PC-3 (cell line): ENCODE data around the gene MAPKAP1.

Experiments used
- EZH2 ChIP-seq: fragments of 300-600 bp; sonication (generic); IDR thresholded peaks from one replicate; pipeline ENCODE4 v1.6.1; 2017; ENCODE audit warnings: antibody characterized with exemption, mild to moderate bottlenecking, low read length; ENCODE audit not compliant: unreplicated experiment
- TF ChIP-seq, protein P1 (sequence below): fragments of 300-600 bp; sonication (generic); conservative IDR thresholded peaks from 2 replicates; pipeline ENCODE4 v1.5.1; 2017; ENCODE audit warnings: antibody characterized with exemption, low read depth, mild to moderate bottlenecking, low read length

DNA sequence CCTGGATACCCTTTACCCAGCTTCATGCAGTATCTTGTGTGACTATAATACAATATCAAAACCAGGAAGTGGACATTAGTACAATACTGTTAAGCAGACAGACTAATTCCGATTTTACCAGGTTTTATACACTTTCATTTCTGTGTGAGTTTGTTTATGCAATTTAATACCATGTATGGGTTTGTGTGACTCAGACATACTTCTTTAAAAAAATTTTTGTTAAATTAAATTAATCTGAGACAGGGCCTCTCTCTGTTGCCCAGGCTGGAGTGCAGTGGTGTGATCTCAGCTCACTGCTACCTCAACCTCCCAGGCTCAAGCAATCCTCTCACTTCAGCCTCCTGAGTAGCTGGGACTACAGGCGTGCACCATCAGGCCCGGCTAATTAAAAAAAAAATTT, 288.6 kb downstream of the MAPKAP1 start:
- TF ChIP-seq, protein P1, sequence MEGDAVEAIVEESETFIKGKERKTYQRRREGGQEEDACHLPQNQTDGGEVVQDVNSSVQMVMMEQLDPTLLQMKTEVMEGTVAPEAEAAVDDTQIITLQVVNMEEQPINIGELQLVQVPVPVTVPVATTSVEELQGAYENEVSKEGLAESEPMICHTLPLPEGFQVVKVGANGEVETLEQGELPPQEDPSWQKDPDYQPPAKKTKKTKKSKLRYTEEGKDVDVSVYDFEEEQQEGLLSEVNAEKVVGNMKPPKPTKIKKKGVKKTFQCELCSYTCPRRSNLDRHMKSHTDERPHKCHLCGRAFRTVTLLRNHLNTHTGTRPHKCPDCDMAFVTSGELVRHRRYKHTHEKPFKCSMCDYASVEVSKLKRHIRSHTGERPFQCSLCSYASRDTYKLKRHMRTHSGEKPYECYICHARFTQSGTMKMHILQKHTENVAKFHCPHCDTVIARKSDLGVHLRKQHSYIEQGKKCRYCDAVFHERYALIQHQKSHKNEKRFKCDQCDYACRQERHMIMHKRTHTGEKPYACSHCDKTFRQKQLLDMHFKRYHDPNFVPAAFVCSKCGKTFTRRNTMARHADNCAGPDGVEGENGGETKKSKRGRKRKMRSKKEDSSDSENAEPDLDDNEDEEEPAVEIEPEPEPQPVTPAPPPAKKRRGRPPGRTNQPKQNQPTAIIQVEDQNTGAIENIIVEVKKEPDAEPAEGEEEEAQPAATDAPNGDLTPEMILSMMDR: no peak
- TF ChIP-seq EZH2: no peak
